Uterus (tissue), 2 donors: ENCODE data around the gene FARP2.

Experiments
- CTCF ChIP-seq, 4 experiments: fragments of 200-600 bp in 2 of 4; fragments of 450-650 bp in 2 of 4; sonication (generic) in 2 of 4; IDR thresholded peaks; one replicate each; pipeline ENCODE4 v1.5.1; 2016 to 2019; ENCODE audit warnings: antibody characterized with exemption in 4 of 4, mild to moderate bottlenecking in 2 of 4, moderate library complexity in 1 of 4
- POLR2A ChIP-seq, 2 donors: fragments of 450-650 bp; IDR thresholded peaks; one replicate each; pipeline ENCODE4 v1.6.1; 2016; ENCODE audit warnings: antibody characterized with exemption in 2 of 2, mild to moderate bottlenecking in 1 of 2, moderate library complexity in 1 of 2

- no peak for TF ChIP-seq CTCF (IDR thresholded peaks at IDR 0.05)
- no peak for TF ChIP-seq POLR2A (IDR thresholded peaks at IDR 0.05)
Measured at GRCh38 chr2:241509155-241509784, 153.2 kb downstream of the FARP2 start.
